RWPE2 (cell line): ENCODE data around the gene ALLC.

Source experiments
- ATAC-seq: fragments of 200-7000 bp; cut with Tn5 transposase; 3 replicates; pipeline ENCODE4 v1.9.1; 2021; ENCODE audit warnings: low read depth
- DNase-seq: peaks from one replicate; pipeline ENCODE4 v3.0.0-alpha.2; 2020; ENCODE audit warnings: low spot score
- H3K27ac ChIP-seq: fragments of 450-650 bp; 2 replicates; pipeline ENCODE4 v1.5.1; 2017; ENCODE audit warnings: mild to moderate bottlenecking; ENCODE audit not compliant: poor library complexity, severe bottlenecking
- H3K27me3 ChIP-seq: fragments of 250-450 bp; sonication (Bioruptor Pico); 2 replicates; pipeline ENCODE4 v1.5.1; 2021; ENCODE audit warnings: mild to moderate bottlenecking, moderate library complexity; ENCODE audit not compliant: insufficient read depth, poor library complexity, severe bottlenecking
- H3K36me3 ChIP-seq: fragments of 250-450 bp; sonication (Bioruptor Pico); 2 replicates; pipeline ENCODE4 v1.5.1; 2020; ENCODE audit warnings: low read depth, mild to moderate bottlenecking, moderate library complexity
- H3K4me1 ChIP-seq: fragments of 250-450 bp; sonication (Bioruptor Pico); 2 replicates; pipeline ENCODE4 v1.5.1; 2021; ENCODE audit warnings: mild to moderate bottlenecking, moderate library complexity; ENCODE audit not compliant: insufficient read depth, poor library complexity, severe bottlenecking
- H3K4me3 ChIP-seq: fragments of 250-450 bp; sonication (Bioruptor Pico); 2 replicates; pipeline ENCODE4 v1.5.1; 2021; ENCODE audit warnings: mild to moderate bottlenecking, moderate library complexity; ENCODE audit not compliant: severe bottlenecking
- H3K9me3 ChIP-seq: fragments of 250-450 bp; sonication (Bioruptor Pico); 2 replicates; pipeline ENCODE4 v1.5.1; 2021; ENCODE audit warnings: mild to moderate bottlenecking, moderate library complexity; ENCODE audit not compliant: severe bottlenecking
- CTCF ChIP-seq: fragments of 450-650 bp; IDR thresholded peaks from one replicate; pipeline ENCODE4 v1.5.1; 2017; ENCODE audit warnings: mild to moderate bottlenecking, moderate library complexity; ENCODE audit not compliant: poor library complexity, severe bottlenecking

ALLC gene

GRCh38 chr2:3681625-3682024, 23.6 kb downstream of the ALLC start:
- ATAC-seq (no peak), DNase-seq (no peak)
- Histone ChIP-seq H3K27ac (no peak overlapping the region), H3K4me1 (no peaks in the 10 kb centered on the region), H3K4me3 (no peak overlapping the region), H3K9me3 (no peaks in the 10 kb centered on the region), H3K27me3 (no peaks in the 10 kb centered on the region), H3K36me3 (no peaks in the 10 kb centered on the region)
- TF ChIP-seq CTCF: no peak

GRCh38 chr2:3682811-3683210, 24.8 kb downstream of the ALLC start:
- DNase-seq: no peak
- Histone ChIP-seq H3K36me3 (no peaks in the 10 kb centered on the region), H3K27ac (no peak overlapping the region), H3K4me3 (no peak overlapping the region), H3K4me1 (no peaks in the 10 kb centered on the region), H3K9me3 (no peaks in the 10 kb centered on the region), H3K27me3 (peaks cover 4% of the 10 kb centered on the region)
- ATAC-seq: no peak
- TF ChIP-seq CTCF: no peak

DNA sequence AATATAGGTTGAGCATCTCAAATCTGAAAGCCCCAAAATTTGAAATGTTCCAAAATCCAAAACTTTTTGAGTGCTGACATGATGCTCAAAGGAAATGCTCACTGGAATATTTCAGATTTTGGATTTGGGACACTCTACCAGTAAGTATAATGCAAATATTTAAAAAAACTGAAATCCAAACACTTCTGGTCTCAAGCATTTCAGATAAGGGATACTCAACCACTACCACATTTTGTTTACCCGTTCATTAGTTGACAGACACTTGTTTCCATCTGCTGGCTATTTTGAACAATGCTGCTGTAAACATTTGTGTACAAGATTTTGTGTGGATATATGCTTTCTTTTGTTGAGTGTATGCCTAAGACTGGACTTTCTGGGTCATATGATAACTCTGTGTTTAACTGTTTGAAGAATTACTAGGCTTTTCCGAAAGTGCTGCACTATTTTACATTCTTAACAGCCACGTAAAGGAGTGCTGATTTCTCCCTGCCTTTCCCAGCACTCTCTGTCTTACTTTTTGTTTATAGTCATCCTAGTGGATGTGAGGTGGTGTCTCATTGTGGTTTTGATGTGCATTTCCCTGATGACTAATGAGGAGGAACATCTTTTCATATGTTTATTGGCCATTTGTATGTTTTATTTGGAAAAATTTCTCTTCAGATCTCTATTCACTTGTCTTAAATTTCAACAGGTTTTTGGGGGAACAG, 25.9 kb downstream of the ALLC start:
- ATAC-seq: no peak
- Histone ChIP-seq H3K36me3 (no peaks in the 10 kb centered on the region), H3K27me3 (peaks cover 4% of the 10 kb centered on the region), H3K27ac (no peak overlapping the region), H3K9me3 (no peaks in the 10 kb centered on the region), H3K4me3 (no peak overlapping the region), H3K4me1 (no peaks in the 10 kb centered on the region)
- TF ChIP-seq CTCF: no peak
- no peak for DNase-seq

DNA sequence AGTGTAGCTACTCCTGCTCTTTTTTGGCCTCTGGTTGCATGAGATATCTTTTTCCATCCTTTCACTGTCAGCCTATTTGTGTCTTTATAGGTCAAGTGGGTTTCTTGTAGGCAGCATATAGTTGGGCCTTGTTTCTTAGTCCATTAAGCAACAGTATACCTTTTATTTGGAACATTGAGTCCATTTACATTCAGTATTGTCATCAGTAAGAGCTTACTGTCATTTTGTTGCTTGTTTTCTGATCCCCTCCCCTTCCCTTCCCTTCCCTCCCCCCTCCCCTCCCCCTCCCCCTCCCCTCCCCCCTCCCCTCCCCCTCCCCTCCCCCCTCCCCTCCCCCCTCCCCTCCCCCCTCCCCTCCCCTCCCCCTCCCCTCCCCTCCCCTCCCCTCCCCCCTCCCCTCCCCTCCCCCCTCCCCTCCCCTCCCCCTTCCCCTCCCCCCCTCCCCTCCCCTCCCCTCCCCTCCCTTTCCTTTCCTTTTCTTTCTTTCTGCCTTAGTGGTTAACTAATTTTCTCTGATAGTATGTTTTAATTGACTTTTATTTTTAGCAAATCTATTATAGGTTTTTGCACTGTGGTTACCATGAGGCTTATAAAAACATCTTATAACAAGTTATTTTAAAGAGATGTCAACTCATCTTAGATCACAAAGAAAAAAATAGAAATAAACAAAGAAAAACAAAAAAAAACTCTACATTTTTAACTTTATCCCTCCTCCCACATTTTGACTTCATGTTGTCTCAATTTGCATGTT, 32.2 kb downstream of the ALLC start:
- Histone ChIP-seq H3K9me3 (no peaks in the 10 kb centered on the region), H3K4me1 (no peaks in the 10 kb centered on the region), H3K36me3 (no peaks in the 10 kb centered on the region), H3K4me3 (no peak overlapping the region), H3K27ac (no peak overlapping the region), H3K27me3 (peaks cover 4% of the 10 kb centered on the region)
- no peak for TF ChIP-seq CTCF
- ATAC-seq: no peak
- DNase-seq: no peak

DNA sequence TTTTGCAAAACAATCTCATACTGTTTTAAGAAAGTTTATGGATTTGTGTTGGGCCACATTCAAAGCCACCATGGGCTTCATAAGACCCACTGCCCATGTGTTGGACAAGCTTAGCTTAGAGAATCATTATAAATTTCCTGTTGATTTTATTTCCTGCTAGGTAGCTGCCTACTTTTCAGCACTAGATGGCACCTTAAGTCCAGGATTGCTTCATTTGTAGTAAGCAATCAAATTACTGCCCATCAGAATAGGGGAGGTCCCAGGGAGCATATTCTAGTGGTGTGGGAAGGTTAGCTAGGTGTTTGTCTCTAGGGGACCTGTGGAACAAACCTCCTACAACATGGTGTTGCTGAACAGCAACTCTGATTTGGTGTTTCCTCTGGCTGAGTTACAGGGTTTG, 34.4 kb downstream of the ALLC start:
- TF ChIP-seq CTCF: peak; percentile 65
- ATAC-seq (peak; percentile 62), DNase-seq (no peak)
- Histone ChIP-seq H3K27me3 (peaks cover 7% of the 10 kb centered on the region), H3K27ac (no peak overlapping the region), H3K4me1 (no peaks in the 10 kb centered on the region), H3K9me3 (no peaks in the 10 kb centered on the region), H3K36me3 (no peaks in the 10 kb centered on the region), H3K4me3 (no peak overlapping the region)
